H9 (cell line): ENCODE results near the gene PHYH. TPM values are rescaled to one million over a fixed set of nuclear protein-coding genes. Genes with fewer than 3 reads are reported as not detected.

Experiments used
- DNase-seq: peaks from one replicate; pipeline ENCODE4 v3.0.0-alpha.2; 2017
- H2AFZ ChIP-seq: one replicate; pipeline ENCODE4 v1.6.1; 2013; ENCODE audit warnings: mild to moderate bottlenecking, low read length, control low read depth, moderate library complexity
- H2AK5ac ChIP-seq: 2 replicates; pipeline ENCODE4 v1.6.1; 2013; ENCODE audit warnings: low read length, control low read depth, mixed read lengths; ENCODE audit not compliant: insufficient read length
- H2BK120ac ChIP-seq: one replicate; pipeline ENCODE4 v1.6.1; 2013; ENCODE audit warnings: low read depth, mild to moderate bottlenecking, low read length, control low read depth, inconsistent platforms; ENCODE audit not compliant: poor library complexity, severe bottlenecking
- H2BK12ac ChIP-seq: 2 replicates; pipeline ENCODE4 v1.6.1; 2013; ENCODE audit warnings: low read length, control low read depth, mixed read lengths, low read depth; ENCODE audit not compliant: insufficient read length
- H2BK15ac ChIP-seq: 2 replicates; pipeline ENCODE4 v1.6.1; 2013; ENCODE audit warnings: low read depth, low read length, control low read depth
- H2BK20ac ChIP-seq: one replicate; pipeline ENCODE4 v1.6.1; 2013; ENCODE audit warnings: low read depth, mild to moderate bottlenecking, low read length, control low read depth, inconsistent platforms; ENCODE audit not compliant: poor library complexity, severe bottlenecking
- H2BK5ac ChIP-seq: 2 replicates; pipeline ENCODE4 v1.6.1; 2013; ENCODE audit warnings: low read length, control low read depth, mixed read lengths; ENCODE audit not compliant: insufficient read length
- H3K14ac ChIP-seq: 2 replicates; pipeline ENCODE4 v1.6.1; 2013; ENCODE audit warnings: low read length, control low read depth; ENCODE audit not compliant: insufficient read depth
- H3K18ac ChIP-seq: 2 replicates; pipeline ENCODE4 v1.6.1; 2013; ENCODE audit warnings: low read depth, mild to moderate bottlenecking, mixed read lengths, low read length, control low read depth; ENCODE audit not compliant: insufficient read length
- H3K23ac ChIP-seq: 2 replicates; pipeline ENCODE4 v1.6.1; 2013; ENCODE audit warnings: low read length, control low read depth, mixed read lengths, low read depth; ENCODE audit not compliant: insufficient read length
- H3K23me2 ChIP-seq: 2 replicates; pipeline ENCODE4 v1.6.1; 2013; ENCODE audit warnings: low read depth, mild to moderate bottlenecking, mixed read lengths, low read length, control low read depth; ENCODE audit not compliant: insufficient read length, poor library complexity, severe bottlenecking
- H3K27ac ChIP-seq: 2 replicates; pipeline ENCODE4 v1.5.1; 2013; ENCODE audit warnings: low read length, control low read depth, mixed read lengths, low read depth; ENCODE audit not compliant: insufficient read length
- H3K27me3 ChIP-seq: 2 replicates; pipeline ENCODE4 v1.6.1; 2013; ENCODE audit warnings: low read length, control low read depth, inconsistent platforms; ENCODE audit not compliant: insufficient read depth
- H3K4ac ChIP-seq: 2 replicates; pipeline ENCODE4 v1.6.1; 2013; ENCODE audit warnings: low read depth, mild to moderate bottlenecking, control low read depth, inconsistent platforms, low read length, moderate library complexity
- H3K4me1 ChIP-seq: 2 replicates; pipeline ENCODE4 v1.6.1; 2013; ENCODE audit warnings: low read length, control low read depth, inconsistent platforms; ENCODE audit not compliant: insufficient read depth
- H3K4me2 ChIP-seq: 2 replicates; pipeline ENCODE4 v1.6.1; 2013; ENCODE audit warnings: low read length, control low read depth, mixed read lengths; ENCODE audit not compliant: insufficient read length, insufficient read depth
- H3K56ac ChIP-seq: 2 replicates; pipeline ENCODE4 v1.6.1; 2013; ENCODE audit warnings: low read depth, mild to moderate bottlenecking, mixed read lengths, low read length, control low read depth; ENCODE audit not compliant: insufficient read length
- H3K79me1 ChIP-seq: 2 replicates; pipeline ENCODE4 v1.6.1; 2013; ENCODE audit warnings: low read depth, mild to moderate bottlenecking, moderate library complexity, low read length, control low read depth, inconsistent platforms; ENCODE audit not compliant: insufficient read depth, poor library complexity, severe bottlenecking
- H3K79me2 ChIP-seq: 2 replicates; pipeline ENCODE4 v1.6.1; 2013; ENCODE audit warnings: low read length, control low read depth, inconsistent platforms; ENCODE audit not compliant: insufficient read depth
- H3K9ac ChIP-seq: 2 replicates; pipeline ENCODE4 v1.6.1; 2013; ENCODE audit warnings: low read length, control low read depth, mixed read lengths; ENCODE audit not compliant: insufficient read length; ENCODE audit errors: extremely low read depth
- H3K9me3 ChIP-seq: one replicate; pipeline ENCODE4 v1.6.1; 2013; ENCODE audit warnings: low read depth, low read length, inconsistent platforms; ENCODE audit not compliant: control insufficient read depth
- H3T11ph ChIP-seq: one replicate; pipeline ENCODE4 v1.6.1; 2013; ENCODE audit warnings: mild to moderate bottlenecking, low read length, control low read depth, inconsistent platforms
- H4K20me1 ChIP-seq: one replicate; pipeline ENCODE4 v1.6.1; 2013; ENCODE audit not compliant: control insufficient read depth, insufficient read length, insufficient read depth
- H4K5ac ChIP-seq: 2 replicates; pipeline ENCODE4 v1.6.1; 2013; ENCODE audit warnings: low read depth, mild to moderate bottlenecking, mixed read lengths, low read length, control low read depth; ENCODE audit not compliant: insufficient read length
- H4K8ac ChIP-seq: replicated peaks from 2 replicates; pipeline ENCODE4 v1.6.1; 2013; ENCODE audit warnings: low read length, control low read depth, mixed read lengths, low read depth; ENCODE audit not compliant: insufficient read length
- H4K91ac ChIP-seq: 2 replicates; pipeline ENCODE4 v1.6.1; 2013; ENCODE audit warnings: low read depth, mild to moderate bottlenecking, moderate library complexity, mixed read lengths, low read length, control low read depth; ENCODE audit not compliant: insufficient read length
- H3K27ac Mint-ChIP-seq, 3 experiments: 2 replicates in 2 of 3; 3 replicates in 1 of 3; pipeline ENCODE4 v1.8.0; 2020 to 2021; ENCODE audit warnings: mixed read lengths in 3 of 3, mild to moderate bottlenecking in 1 of 3, moderate library complexity in 1 of 3
- H3K27me3 Mint-ChIP-seq: 2 replicates; pipeline ENCODE4 v1.8.0; 2021; ENCODE audit warnings: low read depth, mild to moderate bottlenecking, moderate library complexity, mixed read lengths
- H3K36me3 Mint-ChIP-seq, 3 experiments: 2 replicates in 2 of 3; 3 replicates in 1 of 3; pipeline ENCODE4 v1.8.0; 2020 to 2021; ENCODE audit warnings: low read depth in 3 of 3, mixed read lengths in 3 of 3; ENCODE audit not compliant: insufficient read depth in 1 of 3
- H3K4me1 Mint-ChIP-seq, 2 experiments: 2 replicates each; pipeline ENCODE4 v1.8.0; 2020; ENCODE audit warnings: mixed read lengths in 2 of 2
- H3K4me3 Mint-ChIP-seq, 2 experiments: 2 replicates in 1 of 2; 3 replicates in 1 of 2; pipeline ENCODE4 v1.8.0; 2020 to 2021; ENCODE audit warnings: mild to moderate bottlenecking in 2 of 2, mixed read lengths in 2 of 2, moderate library complexity in 1 of 2
- H3K9me3 Mint-ChIP-seq, 2 experiments: 2 replicates in 1 of 2; 3 replicates in 1 of 2; pipeline ENCODE4 v1.8.0; 2020; ENCODE audit warnings: mild to moderate bottlenecking in 2 of 2, mixed read lengths in 2 of 2, moderate library complexity in 1 of 2
- WGBS: extraction: QIAGEN DNeasy Blood & Tissue Kit; methylation state at CpG from one replicate; pipeline ENCODE4 v1.1.7; 2013; ENCODE audit warnings: missing lambda C conversion rate, low lambda C conversion rate, mixed read lengths; ENCODE audit not compliant: insufficient read length; ENCODE audit errors: extremely low coverage; 5-methylcytosine and 5-hydroxymethylcytosine counted together
- total RNA-seq: library from RNA; stranded (reverse); gene quantifications from 2 replicates; pipeline ENCODE4 v1.2.1, GENCODE V29; 2021
- TF ChIP-seq, protein P1 (sequence below): fragments of 200-600 bp; sonication (generic); conservative IDR thresholded peaks from 3 replicates; pipeline ENCODE4 v1.8.0; 2021; ENCODE audit warnings: antibody characterized with exemption, mild to moderate bottlenecking

Gene PHYH
- total RNA-seq, 1 experiment from 2014 or later, result 21.5 TPM

- Histone ChIP-seq H2BK20ac (no peak overlapping the region), H3K18ac (no peak overlapping the region), H3K4me2 (no peak overlapping the region), H4K91ac (no peak overlapping the region), H3K4me1 (no peaks in the 10 kb centered on the region), H3K9me3 (no peaks in the 10 kb centered on the region), H3K79me2 (no peaks in the 10 kb centered on the region), H3K14ac (no peak overlapping the region), H4K5ac (no peak overlapping the region), H3K9ac (no peak overlapping the region), H3T11ph (no peak overlapping the region), H2BK120ac (no peak overlapping the region), H3K27ac (no peak overlapping the region), H3K27me3 (no peaks in the 10 kb centered on the region), H2AFZ (no peak overlapping the region), H4K8ac (no peak overlapping the region), H2AK5ac (no peak overlapping the region), H2BK12ac (no peak overlapping the region), H3K56ac (no peak overlapping the region), H3K4ac (no peak overlapping the region), H2BK5ac (no peak overlapping the region), H3K23me2 (no peaks in the 10 kb centered on the region), H4K20me1 (no peaks in the 10 kb centered on the region), H3K79me1 (no peaks in the 10 kb centered on the region), H2BK15ac (no peak overlapping the region), H3K23ac (no peak overlapping the region)
- no CpG with 5 or more reads among the region's 5 CpGs for WGBS
- Mint-ChIP-seq H3K4me1 (no peaks in the 10 kb centered on the region), H3K27me3 (peaks cover 2% of the 10 kb centered on the region), H3K4me3 (no peak overlapping the region), H3K9me3 (no peaks in the 10 kb centered on the region), H3K27ac (no peak overlapping the region), H3K36me3 (no peaks in the 10 kb centered on the region)
- TF ChIP-seq, protein P1, sequence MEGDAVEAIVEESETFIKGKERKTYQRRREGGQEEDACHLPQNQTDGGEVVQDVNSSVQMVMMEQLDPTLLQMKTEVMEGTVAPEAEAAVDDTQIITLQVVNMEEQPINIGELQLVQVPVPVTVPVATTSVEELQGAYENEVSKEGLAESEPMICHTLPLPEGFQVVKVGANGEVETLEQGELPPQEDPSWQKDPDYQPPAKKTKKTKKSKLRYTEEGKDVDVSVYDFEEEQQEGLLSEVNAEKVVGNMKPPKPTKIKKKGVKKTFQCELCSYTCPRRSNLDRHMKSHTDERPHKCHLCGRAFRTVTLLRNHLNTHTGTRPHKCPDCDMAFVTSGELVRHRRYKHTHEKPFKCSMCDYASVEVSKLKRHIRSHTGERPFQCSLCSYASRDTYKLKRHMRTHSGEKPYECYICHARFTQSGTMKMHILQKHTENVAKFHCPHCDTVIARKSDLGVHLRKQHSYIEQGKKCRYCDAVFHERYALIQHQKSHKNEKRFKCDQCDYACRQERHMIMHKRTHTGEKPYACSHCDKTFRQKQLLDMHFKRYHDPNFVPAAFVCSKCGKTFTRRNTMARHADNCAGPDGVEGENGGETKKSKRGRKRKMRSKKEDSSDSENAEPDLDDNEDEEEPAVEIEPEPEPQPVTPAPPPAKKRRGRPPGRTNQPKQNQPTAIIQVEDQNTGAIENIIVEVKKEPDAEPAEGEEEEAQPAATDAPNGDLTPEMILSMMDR, result no peak
- DNase-seq, result no peak
Observed at GRCh38 chr10:13311177-13311575, 11.3 kb upstream of the PHYH start.
